Hematopoietic multipotent progenitor cell (in vitro differentiated cells): ENCODE measurements around the gene ABHD17A. TPM values are rescaled to one million over a fixed set of nuclear protein-coding genes. Genes with fewer than 3 reads are reported as not detected.
"Not testable (repeated sequence)": the region's sequence is repeated elsewhere in the genome, so short reads cannot be mapped to it uniquely, and the experiment has no call there.

Experiments
- DNase-seq, 3 donors: peaks; one replicate each; pipeline ENCODE4 v3.0.0-alpha.2; 2011 to 2015; ENCODE audit warnings: low read depth in 2 of 3, low spot score in 2 of 3
- total RNA-seq: library from RNA; depleted of rRNA; stranded (reverse); fragments of >200 nt; gene quantifications from one replicate; pipeline ENCODE4 v1.2.3, GENCODE V29; 2012

The ABHD17A gene
- total RNA-seq, 1 donor: 91.3 TPM

GRCh38 chr19:1882089-1882785 is 3.1 kb downstream of the ABHD17A start:
- DNase-seq: peak in 1 of 3 donors; percentile 64

- DNase-seq: not testable (repeated sequence)
These were observed 3.8 kb downstream of the ABHD17A start for GRCh38 chr19:1881393-1882088.

- DNase-seq: no peak
These were observed 4.5 kb downstream of the ABHD17A start for GRCh38 chr19:1880611-1881392.

GRCh38 chr19:1879982-1880381 is 5.3 kb downstream of the ABHD17A start:
- not testable (repeated sequence) for DNase-seq

DNA sequence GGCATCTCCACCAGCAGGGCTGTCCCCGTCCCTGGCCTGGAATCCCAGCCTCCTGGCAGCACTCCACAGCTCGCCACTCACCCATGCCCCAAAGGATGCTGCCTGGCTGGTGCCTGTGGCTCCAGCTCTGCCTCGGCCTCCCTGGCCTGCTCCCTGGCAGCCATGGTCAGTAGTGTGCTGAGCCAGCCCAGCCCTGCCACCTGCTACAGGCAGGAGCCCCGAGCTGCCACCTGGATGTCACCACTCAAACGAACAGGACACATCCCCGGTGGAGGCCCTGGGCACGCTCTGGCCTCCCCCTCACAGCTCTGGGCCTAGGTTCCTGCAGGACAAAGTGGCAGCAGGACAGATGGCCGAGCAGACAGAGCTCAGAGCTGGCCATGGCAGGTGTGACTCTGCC is 6.7 kb downstream of the ABHD17A start:
- DNase-seq: not testable (repeated sequence)

DNA sequence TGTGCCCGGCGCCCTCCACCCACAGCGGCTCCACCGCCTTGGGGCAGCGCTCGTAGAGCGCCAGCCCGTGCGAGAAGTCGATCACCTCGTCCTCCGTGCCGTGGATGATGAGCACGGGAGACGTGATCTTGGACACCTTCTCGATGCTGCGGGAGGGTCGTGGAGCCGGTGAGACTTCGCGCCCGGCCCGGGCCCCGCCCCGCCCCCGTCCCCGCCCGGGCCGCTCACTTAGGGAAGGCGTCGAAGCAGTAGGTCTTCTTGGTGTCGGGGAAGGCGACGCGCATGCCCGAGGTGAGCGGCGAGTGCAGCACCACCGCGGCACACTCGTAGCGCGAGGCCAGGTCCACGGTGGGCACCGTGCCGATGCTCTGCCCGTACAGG is 8.0 kb downstream of the ABHD17A start:
- not testable (repeated sequence) for DNase-seq

GRCh38 chr19:1876496-1877279 is 8.6 kb downstream of the ABHD17A start:
- not testable (repeated sequence) for DNase-seq

GRCh38 chr19:1875646-1876495 is 9.4 kb downstream of the ABHD17A start:
- DNase-seq: peak in 2 of 3 donors; percentile 88 to 90

GRCh38 chr19:1875265-1875645 is 10.0 kb downstream of the ABHD17A start:
- not testable (repeated sequence) for DNase-seq

GRCh38 chr19:1874554-1875185 is 10.6 kb downstream of the ABHD17A start:
- DNase-seq: peak in 1 of 3 donors; percentile 59

- no peak for DNase-seq
These were observed 11.5 kb downstream of the ABHD17A start for GRCh38 chr19:1873524-1874473.

GRCh38 chr19:1872807-1873523 is 12.3 kb downstream of the ABHD17A start:
- DNase-seq: no peak

DNA sequence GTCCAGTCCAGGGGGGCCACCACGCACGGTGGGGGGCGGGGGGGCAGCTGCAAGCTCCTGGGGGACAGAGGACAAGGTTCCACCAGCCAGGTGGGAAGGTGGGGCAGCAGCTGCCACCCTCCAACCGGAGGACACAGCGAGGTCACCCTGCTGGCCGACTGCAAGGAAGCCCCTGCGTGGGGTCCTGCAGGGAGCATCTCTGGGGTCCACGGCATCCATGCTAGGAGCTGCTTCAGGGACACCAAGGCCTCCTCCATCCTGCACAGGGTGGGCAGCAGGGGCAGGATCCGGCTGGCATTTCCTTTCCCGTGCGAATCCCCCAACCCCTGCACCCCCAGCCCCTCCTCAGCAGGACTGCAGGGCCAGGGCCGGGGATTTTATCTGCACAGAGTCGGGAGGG is 13.7 kb downstream of the ABHD17A start:
- no peak for DNase-seq

- DNase-seq: no peak
These were observed 14.1 kb downstream of the ABHD17A start for GRCh38 chr19:1871140-1871597.

DNA sequence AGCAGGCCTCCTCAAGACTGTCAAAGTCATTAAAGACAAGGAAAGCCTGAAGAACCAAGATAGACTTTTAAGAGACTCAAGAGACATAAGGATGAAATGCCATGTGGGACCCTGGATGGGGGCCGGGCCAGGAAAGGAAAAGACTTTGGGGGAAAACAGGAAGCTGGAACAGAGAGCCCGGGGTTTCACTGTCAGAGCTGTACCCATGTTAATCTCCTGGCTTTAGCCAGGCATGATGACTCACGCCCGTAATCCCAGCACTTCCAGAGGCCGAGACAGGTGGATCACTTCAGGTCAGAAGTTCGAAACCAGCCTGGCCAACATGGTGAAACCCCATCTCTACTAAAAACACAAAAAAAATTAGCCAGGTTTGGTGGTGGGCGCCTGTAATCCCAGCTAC is 16.3 kb downstream of the ABHD17A start:
- DNase-seq: no peak

GRCh38 chr19:1867349-1867724 is 18.0 kb downstream of the ABHD17A start:
- no peak for DNase-seq

DNA sequence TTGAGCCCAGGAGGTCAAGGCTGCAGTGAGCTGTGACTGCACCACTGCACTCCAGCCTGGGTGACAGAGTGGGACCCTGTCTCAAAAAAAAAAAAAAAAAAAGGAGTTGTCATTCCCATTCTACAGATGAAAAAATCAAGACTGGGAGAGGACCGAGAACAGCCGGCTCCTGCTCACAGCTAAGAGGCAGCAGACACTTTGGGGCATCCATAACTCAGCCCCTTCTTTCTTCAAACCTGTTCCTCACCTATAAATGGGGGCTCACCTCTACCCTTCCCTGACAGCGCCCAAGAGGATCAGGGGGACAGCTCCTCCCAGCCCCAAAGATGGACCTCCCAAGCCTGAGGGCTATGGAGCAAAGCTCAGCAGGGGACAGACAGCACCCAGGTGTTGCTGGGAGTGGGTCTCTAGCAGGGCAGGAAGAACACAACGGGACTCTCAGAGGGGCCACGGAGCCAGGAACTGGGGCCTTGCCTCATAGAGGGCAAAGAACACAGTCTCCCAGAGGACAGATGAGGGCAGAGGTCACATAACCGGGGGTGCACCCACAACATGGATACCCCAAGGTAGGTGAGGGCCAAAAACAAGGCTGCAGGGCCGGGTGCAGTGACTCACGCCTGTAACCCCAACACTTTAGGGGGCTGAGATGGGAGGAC is 18.5 kb downstream of the ABHD17A start:
- DNase-seq: no peak
